ENCODE measurements around the gene POLR1B.
"Not testable (repeated sequence)": the region's sequence is repeated elsewhere in the genome, so short reads cannot be mapped to it uniquely, and the experiment has no call there.

The POLR1B gene

GRCh38 chr2:112541315-112542122 lies 746 bp upstream of the POLR1B start:
- peak; percentile 77 for DNase-seq

GRCh38 chr2:112542984-112543661 lies 858 bp downstream of the POLR1B start:
- DNase-seq, result peak; percentile 7

GRCh38 chr2:112547333-112547732 lies 5.1 kb downstream of the POLR1B start:
- DNase-seq, result no peak

GRCh38 chr2:112548980-112549379 lies 6.7 kb downstream of the POLR1B start:
- no peak for DNase-seq

GRCh38 chr2:112566104-112566503 lies 23.8 kb downstream of the POLR1B start:
- DNase-seq, result no peak

GRCh38 chr2:112566508-112566907 lies 24.2 kb downstream of the POLR1B start:
- DNase-seq, result not testable (repeated sequence)

- no peak for DNase-seq
Measured at GRCh38 chr2:112572005-112572404, 29.7 kb downstream of the POLR1B start.

- no peak for DNase-seq
Measured at GRCh38 chr2:112577756-112578155, 35.5 kb downstream of the POLR1B start.

- DNase-seq, result no peak
Measured at GRCh38 chr2:112579241-112579640, 37.0 kb downstream of the POLR1B start.

- no peak for DNase-seq
Measured at GRCh38 chr2:112580084-112580483, 37.8 kb downstream of the POLR1B start.

GRCh38 chr2:112582314-112582746 lies 40.1 kb downstream of the POLR1B start:
- DNase-seq, result peak; percentile 52

GRCh38 chr2:112583497-112584133 lies 41.4 kb downstream of the POLR1B start:
- DNase-seq, result no peak

GRCh38 chr2:112584134-112584890 lies 42.0 kb downstream of the POLR1B start, which contains the start of gene CHCHD5:
Gene CHCHD5, plus strand, starts transcription at chr2:112584609. Its CDS starts 39 bp downstream, at chr2:112584648.
- peak; percentile 84 for DNase-seq

GRCh38 chr2:112584891-112585250 lies 42.6 kb downstream of the POLR1B start:
- DNase-seq, result no peak

- no peak for DNase-seq
Measured at GRCh38 chr2:112585400-112585799, 43.1 kb downstream of the POLR1B start.

- no peak for DNase-seq
Measured at GRCh38 chr2:112585873-112586464, 43.7 kb downstream of the POLR1B start.

- DNase-seq, result no peak
Measured at GRCh38 chr2:112588611-112589045, 46.4 kb downstream of the POLR1B start.

- DNase-seq, result no peak
Measured at GRCh38 chr2:112591413-112591812, 49.1 kb downstream of the POLR1B start.

GRCh38 chr2:112593736-112594135 lies 51.5 kb downstream of the POLR1B start:
- DNase-seq, result no peak

- DNase-seq, result no peak
Measured at GRCh38 chr2:112597537-112598322, 55.5 kb downstream of the POLR1B start.

- no peak for DNase-seq
Measured at GRCh38 chr2:112600634-112601033, 58.4 kb downstream of the POLR1B start.

GRCh38 chr2:112601754-112602153 lies 59.5 kb downstream of the POLR1B start:
- no peak for DNase-seq

Data from NCI-H526 treated with DMSO at 0.1 percent for 48 hours (cell line).